ENCODE results near the gene MAVS.

MAVS gene

GRCh38 chr20:3911956-3912355 lies 65.3 kb downstream of the MAVS start:
- no peak for DNase-seq

GRCh38 chr20:3914446-3914845 lies 67.8 kb downstream of the MAVS start:
- DNase-seq, result no peak

- no peak for DNase-seq
Observed at GRCh38 chr20:3915691-3916090, 69.1 kb downstream of the MAVS start.

- DNase-seq, result no peak
Observed at GRCh38 chr20:3916364-3916763, 69.7 kb downstream of the MAVS start.

- no peak for DNase-seq
Observed at GRCh38 chr20:3919352-3919751, 72.7 kb downstream of the MAVS start.

- no peak for DNase-seq
Observed at GRCh38 chr20:3922223-3922982, 75.8 kb downstream of the MAVS start.

GRCh38 chr20:3922983-3923339 lies 76.3 kb downstream of the MAVS start:
- no peak for DNase-seq

GRCh38 chr20:3923818-3924217 lies 77.2 kb downstream of the MAVS start:
- DNase-seq, result peak; percentile 72 to 85 (median 78)

- DNase-seq, result peak; percentile 74 to 91 (median 86)
Observed at GRCh38 chr20:3924304-3925112, 77.9 kb downstream of the MAVS start.

- no peak for DNase-seq
Observed at GRCh38 chr20:3925113-3925695, 78.6 kb downstream of the MAVS start.
